Brain pericyte (primary cell): ENCODE data around the gene NUP50.

Source experiments
- DNase-seq: peaks from one replicate; pipeline ENCODE4 v3.0.0-alpha.2; 2012; ENCODE audit warnings: low read depth, low spot score

NUP50 gene, protein sequence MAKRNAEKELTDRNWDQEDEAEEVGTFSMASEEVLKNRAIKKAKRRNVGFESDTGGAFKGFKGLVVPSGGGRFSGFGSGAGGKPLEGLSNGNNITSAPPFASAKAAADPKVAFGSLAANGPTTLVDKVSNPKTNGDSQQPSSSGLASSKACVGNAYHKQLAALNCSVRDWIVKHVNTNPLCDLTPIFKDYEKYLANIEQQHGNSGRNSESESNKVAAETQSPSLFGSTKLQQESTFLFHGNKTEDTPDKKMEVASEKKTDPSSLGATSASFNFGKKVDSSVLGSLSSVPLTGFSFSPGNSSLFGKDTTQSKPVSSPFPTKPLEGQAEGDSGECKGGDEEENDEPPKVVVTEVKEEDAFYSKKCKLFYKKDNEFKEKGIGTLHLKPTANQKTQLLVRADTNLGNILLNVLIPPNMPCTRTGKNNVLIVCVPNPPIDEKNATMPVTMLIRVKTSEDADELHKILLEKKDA

DNA sequence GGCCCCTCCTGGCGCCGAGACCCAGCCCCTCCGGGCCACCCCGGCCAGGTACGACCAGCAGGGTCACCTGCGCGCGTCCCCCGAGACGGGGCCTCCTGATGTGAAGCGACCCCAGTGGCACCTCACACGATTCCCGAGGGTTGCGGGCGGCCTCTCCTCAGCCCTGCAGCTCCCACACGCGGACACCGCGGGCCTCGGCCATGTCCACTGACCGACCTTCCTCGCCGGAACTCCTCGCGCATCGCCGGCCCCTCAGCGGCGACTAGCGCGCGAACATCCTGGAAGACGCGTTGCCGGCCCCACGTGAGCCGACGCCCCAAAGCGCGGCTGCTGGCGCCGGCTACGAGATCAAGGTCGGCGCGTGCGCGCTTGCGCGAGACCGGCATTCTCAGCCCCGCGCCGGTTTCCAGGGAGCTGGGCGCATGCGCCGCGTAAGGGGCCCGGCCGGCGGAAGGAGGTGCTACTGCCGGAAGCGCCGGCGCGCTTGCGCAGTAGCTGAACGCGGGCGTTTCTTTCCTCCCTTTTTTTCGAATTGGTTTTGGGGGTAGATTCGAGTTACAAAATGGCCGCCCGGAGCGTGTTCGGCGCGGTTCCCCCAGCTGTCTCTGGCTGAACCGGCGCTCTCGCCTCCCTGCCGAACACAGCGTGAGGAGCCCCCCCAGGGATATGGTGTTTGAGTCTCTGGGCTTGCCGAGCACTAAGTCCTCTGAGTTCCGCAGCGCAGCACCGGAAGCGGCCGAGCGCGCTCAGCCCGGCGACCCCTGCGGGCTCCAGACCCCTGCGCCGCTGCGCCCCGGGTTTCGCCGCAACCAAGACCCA lies at the start of gene NUP50:
Gene NUP50 (plus strand): TSS at position 475 of the 819 bp plus-strand sequence. CDS start 4,253 bp downstream, outside the sequence.
- peak; percentile 92 for DNase-seq

- DNase-seq = no peak
Measured at GRCh38 chr22:45120440-45120839, 43.3 kb upstream of the NUP50 start.

- DNase-seq = no peak
Measured at GRCh38 chr22:45120931-45121330, 42.8 kb upstream of the NUP50 start.

DNA sequence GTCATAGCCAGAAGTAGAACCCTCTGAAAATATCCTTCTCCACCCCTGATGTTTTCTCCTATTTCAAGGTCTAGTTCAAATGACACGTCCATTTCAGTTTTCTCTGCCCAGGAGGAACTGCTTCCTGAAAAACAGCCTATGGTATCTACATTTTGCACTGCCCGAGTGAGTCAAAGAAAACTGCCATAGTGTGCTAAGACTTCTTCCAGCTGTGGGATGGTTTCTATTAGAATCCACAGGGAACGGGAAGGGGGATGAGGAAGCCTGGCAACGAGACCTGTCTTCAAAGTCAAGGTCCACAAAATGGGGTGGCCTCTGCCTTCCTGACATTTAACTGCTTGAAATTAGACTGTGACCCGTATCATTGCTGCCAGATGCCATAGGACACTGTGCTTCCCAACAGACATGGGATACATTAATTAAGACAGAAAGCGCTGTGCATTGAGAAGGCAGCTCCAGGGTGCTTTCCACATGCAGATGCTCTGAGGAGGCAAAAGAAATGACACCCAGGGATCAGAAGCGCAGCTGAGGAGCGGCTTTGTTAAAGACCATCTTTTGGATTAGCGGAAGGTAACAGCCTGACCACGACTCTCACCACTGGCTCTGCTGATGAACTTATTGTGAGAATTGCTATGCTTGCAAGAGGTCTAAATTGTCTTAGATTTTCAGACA lies 39.4 kb upstream of the NUP50 start:
- DNase-seq = no peak

DNA sequence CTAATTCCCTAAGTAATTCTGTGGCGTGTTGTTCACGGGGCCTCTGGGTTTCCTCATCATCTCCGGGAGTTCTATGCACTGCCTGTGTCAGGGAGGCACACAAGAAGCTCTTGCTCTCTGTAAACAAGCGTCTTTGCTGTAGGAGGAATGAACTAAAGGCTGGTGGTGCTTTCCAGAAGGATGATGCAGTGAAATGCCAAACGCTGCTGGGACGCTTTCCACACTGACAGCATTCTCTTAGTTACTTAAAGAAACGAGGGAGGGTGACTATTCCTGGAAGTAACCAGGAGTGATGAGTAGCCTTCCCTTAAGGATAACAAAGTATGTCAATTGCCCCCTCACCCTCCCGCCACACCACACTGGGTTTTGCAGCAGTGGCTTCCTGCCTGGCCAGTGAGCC lies 38.5 kb upstream of the NUP50 start:
- no peak for DNase-seq

DNA sequence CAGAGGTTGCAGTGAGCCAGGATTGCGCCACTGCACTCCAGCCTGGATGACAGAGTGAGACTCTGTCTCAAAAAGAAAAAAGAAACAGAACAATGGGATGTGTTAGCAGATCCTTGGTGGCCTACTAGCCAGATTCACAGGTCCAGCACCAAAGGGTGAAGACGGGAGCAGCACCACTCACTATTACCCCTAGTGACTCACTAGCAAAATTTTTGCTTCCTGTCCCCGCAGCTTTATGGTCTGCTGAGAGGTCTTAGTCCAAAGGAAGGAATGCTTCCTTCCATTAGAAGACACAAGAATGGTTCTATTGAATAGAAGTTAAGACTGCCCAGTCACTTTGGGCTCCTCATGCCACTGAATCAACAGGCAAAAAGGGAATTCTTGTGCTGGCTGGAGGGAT lies 35.9 kb upstream of the NUP50 start:
- DNase-seq = no peak

GRCh38 chr22:45129703-45130524 lies 33.8 kb upstream of the NUP50 start:
- DNase-seq = no peak

- no peak for DNase-seq
Measured at GRCh38 chr22:45130891-45131290, 32.8 kb upstream of the NUP50 start.

- no peak for DNase-seq
Measured at GRCh38 chr22:45131749-45132148, 32.0 kb upstream of the NUP50 start.

DNA sequence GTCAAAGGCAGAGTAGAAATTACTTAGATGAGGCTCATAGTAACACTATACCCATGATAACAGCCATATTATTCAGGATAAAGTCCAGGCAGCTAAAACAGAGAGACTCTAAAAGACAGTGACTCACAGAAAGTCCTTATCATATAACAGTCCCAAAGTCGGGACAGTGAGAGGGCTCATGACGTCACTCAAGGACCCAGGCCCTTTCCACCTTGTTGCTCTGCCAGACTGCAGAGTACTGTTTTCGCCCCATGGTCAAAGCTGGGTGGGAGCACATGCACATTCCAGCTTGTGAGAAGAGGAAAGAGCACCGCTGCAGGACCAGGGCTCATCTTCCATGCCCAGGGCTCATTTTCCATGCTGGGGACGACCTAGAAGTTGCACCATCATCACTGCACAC lies 29.4 kb upstream of the NUP50 start:
- DNase-seq = no peak

DNA sequence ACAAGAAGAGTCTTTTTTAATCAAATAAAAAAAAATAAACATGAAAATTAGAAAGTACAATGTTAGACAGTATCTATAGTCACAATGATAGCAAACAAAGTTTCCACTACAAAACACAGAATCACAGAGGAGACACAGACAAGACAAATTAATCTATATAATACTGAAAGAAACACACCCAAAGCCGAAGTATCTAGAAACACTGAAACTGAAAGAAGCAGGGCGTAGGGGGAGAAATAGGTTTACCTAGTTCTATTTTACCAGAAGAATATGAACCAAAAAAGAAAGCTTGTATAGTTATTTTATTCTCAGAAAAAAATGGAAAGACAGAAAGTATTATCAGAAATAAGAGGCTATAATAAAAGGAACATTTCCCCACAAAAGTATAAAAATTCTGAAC lies 27.1 kb upstream of the NUP50 start:
- DNase-seq = no peak

GRCh38 chr22:45139693-45140092 lies 24.0 kb upstream of the NUP50 start:
- no peak for DNase-seq

DNA sequence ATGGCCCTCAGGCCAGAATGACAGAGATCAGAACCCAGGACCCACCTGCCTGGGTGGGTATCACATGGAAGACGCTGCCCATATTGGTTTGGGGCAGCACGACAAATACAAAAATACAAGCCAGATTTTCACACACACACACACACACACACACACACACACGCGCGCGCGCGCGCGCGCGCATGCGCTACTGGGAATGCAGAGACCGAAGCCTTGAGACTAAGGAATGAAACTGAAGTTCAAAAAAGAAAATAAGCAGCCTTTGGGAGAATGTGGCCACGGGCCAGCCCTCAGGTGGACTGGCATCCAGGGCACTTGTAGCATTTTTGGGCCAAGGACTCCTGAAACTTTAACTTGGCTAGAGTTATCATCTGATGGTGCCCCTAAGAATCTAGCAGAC lies 21.3 kb upstream of the NUP50 start:
- no peak for DNase-seq

GRCh38 chr22:45144916-45145315 lies 18.8 kb upstream of the NUP50 start:
- DNase-seq = no peak

- no peak for DNase-seq
Measured at GRCh38 chr22:45149671-45150070, 14.1 kb upstream of the NUP50 start.

- DNase-seq = no peak
Measured at GRCh38 chr22:45150139-45150538, 13.6 kb upstream of the NUP50 start.

GRCh38 chr22:45151503-45151902 lies 12.2 kb upstream of the NUP50 start:
- no peak for DNase-seq

DNA sequence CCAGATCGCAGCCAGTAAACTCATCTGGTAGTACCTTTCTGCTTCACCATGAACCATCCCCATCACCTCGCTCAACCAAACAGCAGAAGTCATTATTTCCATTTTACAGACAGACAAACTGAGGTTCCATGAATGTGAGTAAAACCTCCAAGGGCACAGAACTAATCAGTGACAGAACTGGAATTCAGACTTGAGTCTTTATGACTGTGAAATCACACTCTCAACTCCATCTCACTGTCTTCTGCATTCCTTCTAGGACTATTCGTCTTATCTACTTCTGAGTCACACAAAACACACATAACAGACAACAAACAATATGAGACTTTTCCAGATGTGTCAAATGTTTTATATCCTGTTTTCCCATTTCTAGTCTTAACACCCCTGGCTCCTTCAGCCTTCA lies 9.3 kb upstream of the NUP50 start:
- DNase-seq = no peak

DNA sequence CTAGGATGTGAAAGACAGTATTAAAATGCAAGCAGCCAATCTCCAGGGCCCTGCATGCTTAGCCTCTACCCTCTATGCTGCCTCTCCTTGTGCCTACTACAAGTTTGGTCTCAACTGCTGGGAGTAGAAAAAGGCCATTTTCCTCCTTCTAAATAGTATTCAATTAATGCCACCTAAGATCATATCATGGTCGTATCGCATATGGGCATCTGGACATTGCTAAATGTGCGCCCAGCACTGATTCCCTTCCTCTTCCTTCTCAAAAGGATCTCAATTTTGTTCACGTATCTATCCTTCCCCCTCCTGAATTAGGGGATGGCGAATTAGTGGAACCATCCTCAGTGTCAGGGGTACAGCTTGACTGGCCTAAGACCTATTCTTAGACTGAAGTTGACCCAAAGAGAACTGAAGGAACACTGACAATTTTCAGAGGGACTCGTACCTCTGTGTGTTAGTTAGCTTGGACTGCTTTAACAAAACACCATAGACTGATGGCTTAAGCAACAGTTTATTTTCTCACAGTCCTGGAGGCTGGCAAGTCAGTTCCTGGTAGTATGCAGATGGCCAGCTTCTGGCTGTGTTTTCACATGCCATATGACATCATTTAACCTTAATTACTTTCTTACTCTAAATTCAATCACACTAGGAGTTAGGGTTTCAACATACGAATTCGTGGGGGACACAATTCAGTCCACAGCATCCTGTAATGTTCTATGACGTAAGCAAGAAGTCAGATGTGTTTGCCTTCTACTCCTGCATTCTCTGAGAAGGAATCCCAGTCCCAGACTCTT lies 8.5 kb upstream of the NUP50 start:
- DNase-seq = no peak

DNA sequence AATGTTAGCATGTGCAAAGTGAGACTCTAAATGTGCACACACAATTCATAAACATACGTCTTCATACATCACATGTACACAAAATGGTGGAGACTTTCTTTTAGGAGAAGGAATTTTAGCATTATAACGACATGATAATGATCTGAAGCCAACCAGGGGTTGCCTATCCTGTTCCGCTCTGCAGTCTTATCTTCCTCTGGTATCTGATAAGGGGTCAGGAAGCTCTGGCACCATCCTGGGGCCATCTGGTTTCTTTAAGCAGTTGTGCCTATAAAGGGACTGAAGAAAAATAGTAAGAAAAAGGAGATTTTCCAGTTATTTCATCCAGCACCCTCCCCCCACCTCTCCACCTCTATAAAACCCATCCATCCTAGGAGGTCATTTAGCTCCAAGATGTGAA lies 5.8 kb upstream of the NUP50 start:
- no peak for DNase-seq
